Bone marrow (tissue), 2 donors: Measurements from ENCODE around the gene PTP4A2.
"Not testable (repeated sequence)": the region's sequence is repeated elsewhere in the genome, so short reads cannot be mapped to it uniquely, and the experiment has no call there.

Experiments used
- DNase-seq, 2 donors: peaks; one replicate each; lab custom pipeline; 2025; lab: John Stamatoyannopoulos, UW

Gene PTP4A2

GRCh38 chr1:31924839-31925238 lies 13.3 kb downstream of the PTP4A2 start:
- DNase-seq, result no peak

GRCh38 chr1:31923901-31924535 lies 14.2 kb downstream of the PTP4A2 start:
- no peak for DNase-seq

GRCh38 chr1:31920956-31921355 lies 17.2 kb downstream of the PTP4A2 start:
- no peak for DNase-seq

GRCh38 chr1:31919591-31919990 lies 18.6 kb downstream of the PTP4A2 start:
- no peak for DNase-seq

DNA sequence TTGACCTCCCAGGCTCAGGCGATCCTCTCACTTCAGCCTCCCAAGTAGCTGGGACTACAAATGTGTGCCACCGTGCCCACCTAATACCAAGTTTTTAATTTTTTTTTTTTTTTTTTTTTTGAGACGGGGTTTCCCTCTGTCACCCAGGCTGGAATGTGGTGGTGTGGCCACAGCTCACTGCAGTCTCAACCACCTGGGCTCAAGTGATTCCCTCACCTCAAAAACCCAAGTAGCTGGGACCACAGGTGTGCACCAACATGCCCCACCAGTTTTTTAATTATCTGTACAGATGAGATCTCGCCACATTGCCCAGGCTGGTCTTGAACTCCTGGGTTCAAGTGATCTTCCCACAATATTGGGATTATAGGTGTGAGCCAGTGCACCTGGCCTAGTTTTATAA lies 22.7 kb downstream of the PTP4A2 start:
- no peak for DNase-seq

DNA sequence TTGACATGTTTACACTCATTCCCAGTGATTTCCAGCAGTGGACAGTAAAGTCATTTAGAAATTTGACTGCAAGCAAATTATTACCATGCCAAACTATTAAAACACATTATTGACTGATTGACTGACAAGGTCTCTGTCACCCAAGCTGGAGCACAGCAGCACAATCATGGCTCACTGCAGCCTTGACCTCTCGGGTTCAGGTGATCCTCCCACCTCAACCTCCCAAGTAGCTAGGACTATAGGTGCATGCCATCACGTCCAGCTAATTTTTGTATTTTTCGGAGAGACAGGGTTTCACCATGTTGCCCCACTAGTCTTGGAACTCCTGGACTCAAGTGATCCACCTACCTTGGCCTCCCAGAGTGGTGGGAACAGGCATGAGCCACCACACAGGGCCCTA lies 24.2 kb downstream of the PTP4A2 start:
- DNase-seq, result no peak

DNA sequence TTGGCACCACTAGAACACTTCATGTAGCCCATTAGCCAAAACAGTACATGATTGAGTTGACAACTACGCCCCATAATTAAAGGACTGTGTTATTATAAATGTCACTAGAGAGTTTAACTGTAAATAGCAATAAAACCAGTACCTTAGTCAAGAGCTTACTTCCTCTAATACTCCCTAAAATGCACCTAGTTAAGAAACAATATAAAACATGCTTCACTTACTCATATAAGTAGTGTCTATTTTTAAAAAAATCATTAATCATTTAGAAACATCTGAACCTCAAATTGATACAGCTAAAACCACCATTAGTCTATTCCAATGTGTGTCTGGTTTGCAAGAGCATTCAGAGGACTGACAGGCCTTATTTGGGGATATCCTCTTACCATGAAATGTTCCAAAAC lies 25.3 kb downstream of the PTP4A2 start:
- no peak for DNase-seq

DNA sequence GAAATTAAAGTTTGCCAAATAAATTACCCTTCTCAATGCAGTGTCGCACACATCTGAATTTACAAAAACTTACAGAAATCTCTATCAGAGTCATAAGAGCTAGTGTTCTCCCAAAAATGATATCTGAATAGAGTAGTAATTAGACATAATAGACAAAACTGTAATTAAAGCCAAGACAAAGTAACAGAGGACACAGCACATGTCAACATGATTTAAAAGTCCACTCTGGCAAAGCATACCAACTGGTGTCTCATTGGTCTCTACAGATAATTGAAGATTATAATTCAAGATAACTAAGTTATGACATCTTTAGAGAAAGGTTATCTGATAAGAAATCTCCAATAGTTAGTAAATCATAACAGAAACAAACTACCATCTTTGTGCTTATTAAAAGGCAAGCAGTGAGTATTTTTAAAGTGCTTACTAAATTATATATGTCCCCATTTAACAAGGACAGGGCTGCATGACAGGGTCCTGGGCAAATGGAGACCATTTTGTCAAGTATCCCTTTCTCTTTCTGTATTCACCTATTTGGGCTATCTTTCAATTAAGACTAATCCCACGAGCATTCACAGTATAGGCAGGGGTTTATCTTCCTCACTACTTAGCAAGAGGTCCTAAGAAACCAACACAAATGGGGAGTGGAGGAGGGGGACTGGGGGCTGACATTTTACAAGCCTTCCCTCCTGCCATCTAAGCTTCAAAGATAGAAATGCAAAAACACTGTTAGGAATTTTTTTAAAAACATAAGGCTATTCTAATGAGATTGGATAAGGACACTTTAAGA lies 26.0 kb downstream of the PTP4A2 start:
- no peak for DNase-seq

DNA sequence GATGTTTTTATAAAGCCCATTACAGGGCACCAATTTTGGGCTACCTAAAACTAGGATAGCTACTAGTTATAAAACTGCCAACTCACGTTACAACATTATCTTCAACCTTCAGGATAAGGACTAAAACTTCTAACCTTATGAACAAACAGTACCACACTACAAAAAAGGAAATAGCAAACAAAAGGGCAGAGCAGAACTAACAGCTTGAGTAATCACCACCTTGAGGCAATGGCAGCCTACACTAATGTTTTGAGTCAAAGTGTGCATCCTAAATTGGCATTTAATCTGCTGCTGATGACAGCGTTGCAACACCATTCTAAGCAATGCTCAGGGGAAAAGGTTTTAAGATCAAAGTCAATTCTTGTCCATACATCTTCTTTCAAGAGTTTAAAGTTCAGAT lies 27.2 kb downstream of the PTP4A2 start:
- DNase-seq, result no peak

DNA sequence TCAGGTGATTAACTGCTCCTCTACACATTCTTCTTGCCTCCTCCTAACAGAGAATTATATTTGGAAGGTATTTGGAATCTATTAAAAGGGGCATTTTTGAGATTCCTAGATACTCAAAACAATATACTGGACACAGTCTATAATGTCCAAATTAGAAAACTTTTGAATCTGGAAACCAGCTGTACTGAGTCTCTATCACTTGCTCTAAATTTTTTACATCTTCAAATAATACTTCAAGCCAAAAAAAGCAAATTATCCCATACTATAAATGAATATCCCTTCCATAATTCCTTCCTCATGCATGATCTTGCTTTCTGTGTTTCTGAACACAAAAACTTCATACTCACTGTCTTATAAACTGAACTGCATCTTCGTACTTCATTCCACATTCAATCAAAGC lies 28.5 kb downstream of the PTP4A2 start:
- DNase-seq, result no peak

DNA sequence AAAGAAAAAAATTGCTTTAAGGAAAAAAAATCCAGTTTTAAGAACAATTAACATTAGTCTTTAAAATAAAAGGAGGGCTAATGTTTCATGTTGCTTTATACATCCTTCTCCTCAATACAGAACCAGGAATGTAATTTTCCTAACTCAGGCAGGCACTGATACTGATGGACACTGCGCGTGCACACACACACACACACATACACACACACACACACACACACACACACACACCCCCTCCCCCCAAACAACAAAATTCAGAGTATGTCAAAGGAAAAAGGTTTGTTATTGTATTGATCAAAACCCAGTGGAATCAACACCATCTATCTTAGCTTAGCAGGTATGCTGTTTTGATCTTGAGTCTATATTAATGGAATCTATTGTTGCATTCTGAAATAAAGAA lies 31.6 kb downstream of the PTP4A2 start:
- no peak for DNase-seq

GRCh38 chr1:31905681-31906080 lies 32.5 kb downstream of the PTP4A2 start:
- DNase-seq, result no peak

DNA sequence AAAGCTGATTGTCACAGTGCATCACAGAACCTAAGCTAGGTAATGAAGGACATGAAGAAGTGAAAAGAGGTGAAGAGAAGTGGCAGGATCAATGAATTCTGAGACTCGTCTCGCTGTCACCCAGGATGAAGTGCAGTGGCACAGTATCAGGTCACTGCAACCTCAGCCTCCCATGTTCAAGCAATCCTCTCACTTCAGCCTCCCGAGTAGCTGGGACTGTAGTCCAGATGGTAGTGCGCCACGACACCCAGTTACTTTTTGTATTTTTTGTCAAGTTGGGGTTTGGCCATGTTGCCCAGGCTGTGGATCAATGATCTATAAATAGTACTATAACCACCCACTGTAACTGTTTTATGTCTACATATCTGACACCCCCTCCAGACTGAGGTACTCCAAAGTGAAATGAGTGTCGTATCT lies 33.1 kb downstream of the PTP4A2 start:
- DNase-seq, result no peak

DNA sequence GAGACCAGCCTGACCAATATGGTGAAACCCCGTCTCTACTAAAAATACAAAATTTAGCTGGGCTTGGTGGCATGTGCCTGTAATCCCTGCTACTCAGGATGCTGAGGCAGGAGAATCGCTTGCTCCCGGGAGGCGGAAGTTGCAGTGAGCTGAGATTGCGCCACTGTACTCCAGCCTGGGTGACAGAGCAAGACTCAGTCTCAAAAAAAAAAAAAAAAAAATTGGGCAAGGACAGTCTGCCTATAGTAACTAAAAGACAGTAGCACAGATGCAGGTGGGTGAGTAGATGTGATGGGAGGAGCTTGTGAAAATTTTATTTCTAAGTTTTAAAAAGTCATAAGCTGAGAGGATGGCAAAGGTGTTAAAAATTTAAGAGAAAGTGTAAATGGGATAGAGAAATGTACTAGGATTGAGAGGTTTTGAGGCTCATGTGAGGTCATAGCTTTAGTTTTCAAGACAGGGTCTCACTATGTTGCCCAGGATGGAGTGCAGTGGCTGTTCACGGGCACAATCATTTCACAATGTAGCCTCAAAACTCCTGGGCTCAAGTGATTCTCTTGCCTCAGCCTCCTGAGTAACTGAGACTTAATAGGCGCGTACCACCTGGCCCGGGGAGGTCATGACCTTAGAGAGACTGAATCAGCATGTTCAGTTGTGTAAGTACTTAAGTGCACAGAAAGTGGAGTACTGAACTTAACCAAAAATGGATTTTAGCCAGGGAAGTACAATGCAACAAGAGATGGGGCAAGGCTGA lies 33.7 kb downstream of the PTP4A2 start:
- no peak for DNase-seq

- no peak for DNase-seq
Observed at GRCh38 chr1:31902510-31902860, 35.7 kb downstream of the PTP4A2 start.

- DNase-seq, result no peak
Observed at GRCh38 chr1:31901838-31902509, 36.2 kb downstream of the PTP4A2 start.

GRCh38 chr1:31900790-31901189 lies 37.4 kb downstream of the PTP4A2 start:
- no peak for DNase-seq

DNA sequence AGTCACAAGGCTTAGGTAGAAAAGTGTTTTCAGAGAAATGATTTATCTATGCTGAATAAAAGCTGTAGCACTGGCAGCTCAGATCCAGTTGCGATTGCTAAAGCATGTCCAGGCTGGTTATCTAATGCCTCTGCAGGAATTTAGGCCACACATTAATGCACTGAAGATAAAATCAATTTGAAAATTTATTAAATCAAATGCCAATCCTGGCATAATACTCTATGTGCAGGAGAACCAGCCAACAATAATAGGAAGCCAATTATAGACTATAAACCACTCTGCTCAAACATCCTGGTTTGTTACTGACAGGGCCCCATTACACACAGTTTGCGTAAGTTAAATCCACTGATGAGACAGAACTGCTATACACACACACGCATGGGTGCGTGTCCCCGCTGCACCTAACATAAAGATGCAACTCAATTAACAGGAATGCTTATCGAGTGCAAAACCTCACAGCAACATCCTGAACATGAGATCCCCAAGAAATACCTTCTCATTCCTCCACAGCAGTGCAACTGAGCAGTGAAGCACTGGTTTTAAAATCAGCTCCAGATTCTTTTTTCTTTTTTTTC lies 40.6 kb downstream of the PTP4A2 start:
- DNase-seq, result no peak

DNA sequence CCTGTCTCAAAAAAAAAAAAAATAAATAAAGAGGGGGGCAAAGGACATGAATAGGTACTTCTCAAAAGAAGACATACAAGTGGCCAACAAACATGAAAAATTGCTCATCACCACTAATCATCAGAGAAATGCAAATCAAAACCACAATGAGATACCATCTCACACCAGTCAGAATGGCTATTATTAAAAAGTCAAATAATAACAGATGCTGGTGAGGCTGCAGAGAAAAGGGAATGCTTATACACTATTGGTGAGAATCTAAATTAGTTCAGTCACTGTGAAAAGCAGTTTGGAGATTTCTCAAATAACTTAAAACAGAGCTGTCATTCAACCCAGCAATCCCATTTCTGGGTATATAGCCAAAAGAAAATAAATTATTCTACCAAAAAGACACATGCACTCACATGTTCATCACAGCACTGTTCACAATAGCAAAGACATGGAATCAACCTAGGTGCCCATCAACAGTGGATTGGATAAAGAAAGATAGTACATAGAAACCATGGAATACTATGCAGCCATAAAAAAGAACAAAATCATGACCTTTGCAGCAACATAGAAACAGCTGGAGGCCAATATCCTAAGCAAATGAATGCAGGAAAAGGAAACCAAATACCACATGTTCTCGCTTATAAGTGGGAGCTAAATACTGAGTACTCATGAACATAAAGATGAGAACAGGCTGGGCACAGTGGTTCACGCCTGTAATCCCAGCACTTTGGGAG lies 42.5 kb downstream of the PTP4A2 start:
- not testable (repeated sequence) for DNase-seq

GRCh38 chr1:31891280-31891679 lies 46.9 kb downstream of the PTP4A2 start:
- no peak for DNase-seq

DNA sequence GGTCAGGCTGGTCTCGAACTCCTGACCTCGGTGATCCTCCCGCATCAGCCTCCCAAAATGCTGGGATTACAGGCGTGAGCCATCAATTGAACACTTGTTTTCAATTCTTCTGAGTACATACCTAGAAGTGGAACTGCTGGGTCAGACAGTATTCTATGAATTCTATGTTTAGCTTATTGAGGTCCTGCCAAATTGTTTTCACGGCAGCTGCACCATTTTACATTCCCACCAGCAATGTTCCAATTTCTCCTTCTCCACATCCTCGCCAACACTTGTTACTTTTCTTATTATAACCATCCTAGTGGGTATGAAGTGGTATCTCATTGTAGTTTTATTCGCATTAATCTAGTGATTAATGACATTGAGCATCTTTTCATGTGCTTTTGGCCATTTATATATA lies 49.9 kb downstream of the PTP4A2 start:
- no peak for DNase-seq

DNA sequence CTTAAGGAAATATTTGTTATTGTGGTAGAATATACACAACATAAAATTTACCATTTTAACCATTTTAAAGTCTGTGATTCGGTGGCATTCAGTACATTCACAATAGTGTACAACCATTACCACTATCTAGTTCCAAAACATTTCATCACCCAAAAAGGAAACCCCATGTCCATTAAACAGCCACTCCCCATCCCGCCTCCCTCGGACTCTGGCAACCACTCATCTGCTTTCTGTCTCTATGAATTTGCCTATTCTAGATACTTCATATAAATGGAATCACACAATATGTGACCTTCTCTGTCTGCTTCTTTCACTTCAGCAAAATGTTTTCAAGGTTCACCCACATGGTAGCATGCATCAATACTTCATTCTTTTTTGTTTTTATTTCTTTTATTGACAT lies 51.3 kb downstream of the PTP4A2 start:
- DNase-seq, result no peak
